Suprapubic skin (tissue), 4 donors: ENCODE data around the gene RNF182. TPM values are rescaled to one million over a fixed set of nuclear protein-coding genes. Genes with fewer than 3 reads are reported as not detected.

ENCODE experiments used
- DNase-seq, 2 donors: peaks; one replicate each; pipeline ENCODE4 v3.0.0-alpha.2; 2019; ENCODE audit warnings: low spot score in 2 of 2
- H3K27ac ChIP-seq: fragments of 200-600 bp; sonication (generic); one replicate; pipeline ENCODE4 v1.5.1; 2019
- H3K27me3 ChIP-seq: fragments of 200-600 bp; sonication (generic); one replicate; pipeline ENCODE4 v1.5.1; 2019
- H3K36me3 ChIP-seq: fragments of 200-600 bp; sonication (generic); one replicate; pipeline ENCODE4 v1.5.1; 2019
- H3K4me1 ChIP-seq: fragments of 200-600 bp; sonication (generic); one replicate; pipeline ENCODE4 v1.5.1; 2019
- H3K4me3 ChIP-seq: fragments of 200-600 bp; sonication (generic); one replicate; pipeline ENCODE4 v1.5.1; 2019; ENCODE audit warnings: mild to moderate bottlenecking
- H3K9me3 ChIP-seq: fragments of 200-600 bp; sonication (generic); one replicate; pipeline ENCODE4 v1.5.1; 2019
- CTCF ChIP-seq, 2 donors: fragments of 200-600 bp in 1 of 2; fragments of 450-650 bp in 1 of 2; sonication (generic) in 1 of 2; IDR thresholded peaks; one replicate each; pipeline ENCODE4 v1.5.1; 2016 to 2019; ENCODE audit warnings: antibody characterized with exemption in 2 of 2, mild to moderate bottlenecking in 1 of 2, moderate library complexity in 1 of 2
- EP300 ChIP-seq: sonication (generic); formaldehyde crosslinking; IDR thresholded peaks from one replicate; pipeline ENCODE4 v1.6.1; 2017; ENCODE audit warnings: antibody characterized with exemption
- POLR2A ChIP-seq, 2 donors: fragments of 450-650 bp; IDR thresholded peaks; one replicate each; pipeline ENCODE4 v1.6.1; 2017; ENCODE audit warnings: antibody characterized with exemption in 2 of 2, mild to moderate bottlenecking in 2 of 2, moderate library complexity in 2 of 2
- POLR2AphosphoS5 ChIP-seq, 3 donors: sonication (generic); formaldehyde crosslinking; IDR thresholded peaks; one replicate each; pipeline ENCODE4 v1.6.1; 2017; ENCODE audit warnings: antibody characterized with exemption in 3 of 3
- WGBS: methylation state at CpG from one replicate; pipeline ENCODE4 v1.1.5; 2018; 5-methylcytosine and 5-hydroxymethylcytosine counted together
- total RNA-seq, 4 donors: library from RNA; depleted of rRNA; stranded (reverse); fragments of >200 nt; gene quantifications; one replicate each; pipeline ENCODE4 v1.1.0, GENCODE V29; 2016

RNF182 gene
- total RNA-seq, 4 donors from 2014 or later: 0.11 to 1.0 (median 0.83) TPM

GRCh38 chr6:13980534-13980933, 55.8 kb downstream of the RNF182 start:
- Histone ChIP-seq H3K27me3 (peaks cover 9% of the 10 kb centered on the region), H3K36me3 (no peaks in the 10 kb centered on the region), H3K9me3 (no peaks in the 10 kb centered on the region), H3K4me1 (no peaks in the 10 kb centered on the region), H3K27ac (no peak overlapping the region), H3K4me3 (no peak overlapping the region)
- DNase-seq: no peak
- no peak for TF ChIP-seq POLR2AphosphoS5 (IDR thresholded peaks at IDR 0.05)
- TF ChIP-seq EP300: no peak
- no peak for TF ChIP-seq POLR2A (IDR thresholded peaks at IDR 0.05)
- TF ChIP-seq CTCF (IDR thresholded peaks at IDR 0.05): no peak
- 85% methylated on average over 4 of the region's 4 CpGs for WGBS

- Histone ChIP-seq H3K27me3 (peaks cover 32% of the 10 kb centered on the region), H3K9me3 (no peaks in the 10 kb centered on the region), H3K4me3 (no peak overlapping the region), H3K36me3 (no peaks in the 10 kb centered on the region), H3K4me1 (no peaks in the 10 kb centered on the region), H3K27ac (no peak overlapping the region)
- DNase-seq: no peak
- 59% methylated on average over 4 of the region's 4 CpGs for WGBS
- TF ChIP-seq EP300 (no peak), CTCF (IDR thresholded peaks at IDR 0.05) (no peak), POLR2AphosphoS5 (IDR thresholded peaks at IDR 0.05) (no peak), POLR2A (IDR thresholded peaks at IDR 0.05) (no peak)
Observed at GRCh38 chr6:13985663-13986325, 61.0 kb downstream of the RNF182 start.

- 79% methylated on average over 4 of the region's 4 CpGs for WGBS
Observed at GRCh38 chr6:13986700-13987399, 62.1 kb downstream of the RNF182 start.

GRCh38 chr6:13987400-13987865, 62.7 kb downstream of the RNF182 start:
- Histone ChIP-seq H3K9me3 (no peaks in the 10 kb centered on the region), H3K4me1 (no peaks in the 10 kb centered on the region), H3K36me3 (no peaks in the 10 kb centered on the region), H3K27me3 (peaks cover 30% of the 10 kb centered on the region), H3K27ac (no peak overlapping the region), H3K4me3 (no peak overlapping the region)
- DNase-seq: no peak
- WGBS: 94% methylated on average over 11 of the region's 11 CpGs
- TF ChIP-seq CTCF (IDR thresholded peaks at IDR 0.05): no peak
- TF ChIP-seq POLR2AphosphoS5 (IDR thresholded peaks at IDR 0.05): no peak
- no peak for TF ChIP-seq EP300
- no peak for TF ChIP-seq POLR2A (IDR thresholded peaks at IDR 0.05)

More at GRCh38 chr6:13986700-13987399, 62.1 kb downstream of the RNF182 start:
- Histone ChIP-seq H3K27ac (no peak overlapping the region), H3K9me3 (no peaks in the 10 kb centered on the region), H3K36me3 (no peaks in the 10 kb centered on the region), H3K27me3 (peaks cover 32% of the 10 kb centered on the region), H3K4me1 (no peaks in the 10 kb centered on the region), H3K4me3 (no peak overlapping the region)
- DNase-seq: no peak
- no peak for TF ChIP-seq EP300
- no peak for TF ChIP-seq POLR2AphosphoS5 (IDR thresholded peaks at IDR 0.05)
- TF ChIP-seq POLR2A (IDR thresholded peaks at IDR 0.05): no peak
- no peak for TF ChIP-seq CTCF (IDR thresholded peaks at IDR 0.05)

- peaks cover 29% of the 10 kb centered on the region for H3K27me3 ChIP-seq
- no peaks in the 10 kb centered on the region for H3K4me1 ChIP-seq
- H3K27ac ChIP-seq: no peak overlapping the region
- TF ChIP-seq POLR2A (IDR thresholded peaks at IDR 0.05) (no peak), CTCF (IDR thresholded peaks at IDR 0.05) (no peak)
- no peak for DNase-seq
- H3K36me3 ChIP-seq: no peaks in the 10 kb centered on the region
- 74% methylated on average over 5 of the region's 5 CpGs for WGBS
- H3K9me3 ChIP-seq: no peaks in the 10 kb centered on the region
- H3K4me3 ChIP-seq: no peak overlapping the region
Observed at GRCh38 chr6:13988049-13988738, 63.4 kb downstream of the RNF182 start.
